Nucleus accumbens (tissue), 56 donors: ENCODE data around the gene GANAB.
"Not testable (repeated sequence)": the region's sequence is repeated elsewhere in the genome, so short reads cannot be mapped to it uniquely, and the experiment has no call there.

Source experiments
- DNase-seq, 56 donors: peaks; one replicate each; lab custom pipeline; 2025; lab: John Stamatoyannopoulos, UW

The GANAB gene

DNA sequence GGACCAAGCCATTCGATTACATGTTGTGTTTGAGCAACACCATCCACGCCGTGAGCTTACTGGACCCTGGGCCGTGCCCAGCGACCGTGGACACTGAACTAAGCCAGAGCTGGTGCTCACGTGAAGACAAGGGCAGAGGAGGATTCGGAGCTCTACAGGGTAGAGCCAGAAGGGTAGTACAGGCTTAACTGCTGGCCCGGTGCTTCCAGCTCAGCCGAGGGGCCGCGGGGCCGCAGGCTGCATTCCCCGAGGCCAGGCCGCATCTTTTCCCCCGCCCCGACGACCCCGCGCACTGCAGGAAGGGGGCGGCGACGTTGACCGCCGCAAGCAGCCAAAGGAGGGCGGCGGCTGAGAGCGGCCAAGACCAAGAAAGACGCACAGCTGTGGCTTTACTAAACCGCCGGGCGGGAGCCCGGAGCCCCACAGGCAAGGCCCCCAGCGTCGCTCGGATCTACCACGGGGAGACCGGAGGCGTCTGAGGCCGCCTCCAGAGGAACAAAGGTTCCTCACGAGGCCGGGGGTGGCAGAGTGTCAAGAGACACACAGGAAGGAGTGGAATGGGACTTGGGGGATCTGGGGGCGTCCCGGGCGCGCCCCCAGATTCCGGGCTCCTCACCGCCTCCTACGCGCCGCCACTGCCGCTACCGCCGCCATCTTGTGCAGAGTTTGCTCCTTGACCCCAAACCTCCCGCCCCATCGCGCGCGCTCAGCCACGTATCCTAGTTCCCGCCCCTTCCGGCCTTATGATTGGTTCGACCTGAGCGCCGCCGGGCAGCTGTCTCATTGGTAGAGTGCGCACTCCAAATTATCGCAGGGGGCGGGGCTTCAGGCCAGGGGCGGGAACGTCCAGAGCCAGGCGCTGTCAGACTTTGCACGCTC lies at the start of gene GANAB:
GANAB (minus strand) TSS at position 668 of the 879 bp plus-strand sequence; CDS start at position 654, 14 bp downstream.
- peak; percentile 56 to 99 (median 96) for DNase-seq

DNA sequence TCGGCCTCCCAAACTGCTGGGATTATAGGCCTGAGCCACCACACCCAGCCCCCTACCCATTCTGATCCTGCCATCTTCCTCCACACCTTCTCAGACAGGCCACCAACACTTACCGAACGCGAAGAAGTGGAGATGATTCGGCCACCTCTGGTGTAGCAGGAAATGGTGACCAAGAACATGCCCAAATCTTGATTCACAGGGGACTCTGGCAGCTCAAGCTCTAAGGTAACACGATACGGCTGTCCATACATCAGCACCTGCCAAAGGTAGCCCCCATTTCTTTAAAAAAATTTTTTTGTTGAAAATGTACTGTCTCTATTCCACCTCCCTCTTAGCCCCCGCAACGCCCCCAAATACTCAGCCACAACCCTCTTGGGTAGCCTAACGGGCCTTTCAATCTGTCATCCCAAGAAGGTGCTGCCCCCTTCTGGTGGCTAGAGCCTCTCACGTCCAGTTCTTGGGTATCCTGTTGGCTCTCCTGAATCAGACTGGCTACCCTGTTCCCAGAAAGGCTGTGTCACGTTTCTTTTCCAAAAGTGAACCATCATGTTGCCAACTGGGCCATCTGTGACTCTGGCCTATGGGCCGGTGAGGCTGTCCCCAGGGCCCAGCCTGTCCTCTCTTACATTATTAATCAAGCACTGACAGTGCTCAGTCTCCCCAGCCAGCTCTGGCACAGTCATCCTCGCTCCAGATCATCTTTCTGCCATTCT lies 48.2 kb upstream of the GANAB start:
- peak in 47 of 56 donors; percentile 2 to 77 (median 38) for DNase-seq

DNA sequence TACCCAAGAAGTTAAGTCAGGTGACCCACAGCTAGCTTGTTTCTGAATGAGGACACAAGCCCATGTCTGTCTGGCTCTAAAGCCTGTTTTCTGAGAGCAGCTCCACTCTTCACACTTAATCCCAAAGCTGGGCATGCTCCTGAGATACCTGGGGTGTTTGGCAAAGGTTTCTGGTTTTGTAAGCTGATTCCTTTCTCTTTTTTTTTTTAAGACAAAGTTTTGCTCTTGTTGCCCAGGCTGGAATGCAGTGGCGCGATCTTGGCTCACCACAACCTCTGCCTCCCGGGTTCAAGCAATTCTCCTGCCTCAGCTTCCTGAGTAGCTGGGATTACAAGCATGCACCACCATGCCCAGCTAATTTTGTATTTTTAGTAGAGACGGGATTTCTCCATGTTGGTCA lies 47.2 kb upstream of the GANAB start:
- DNase-seq, result not testable (repeated sequence)

DNA sequence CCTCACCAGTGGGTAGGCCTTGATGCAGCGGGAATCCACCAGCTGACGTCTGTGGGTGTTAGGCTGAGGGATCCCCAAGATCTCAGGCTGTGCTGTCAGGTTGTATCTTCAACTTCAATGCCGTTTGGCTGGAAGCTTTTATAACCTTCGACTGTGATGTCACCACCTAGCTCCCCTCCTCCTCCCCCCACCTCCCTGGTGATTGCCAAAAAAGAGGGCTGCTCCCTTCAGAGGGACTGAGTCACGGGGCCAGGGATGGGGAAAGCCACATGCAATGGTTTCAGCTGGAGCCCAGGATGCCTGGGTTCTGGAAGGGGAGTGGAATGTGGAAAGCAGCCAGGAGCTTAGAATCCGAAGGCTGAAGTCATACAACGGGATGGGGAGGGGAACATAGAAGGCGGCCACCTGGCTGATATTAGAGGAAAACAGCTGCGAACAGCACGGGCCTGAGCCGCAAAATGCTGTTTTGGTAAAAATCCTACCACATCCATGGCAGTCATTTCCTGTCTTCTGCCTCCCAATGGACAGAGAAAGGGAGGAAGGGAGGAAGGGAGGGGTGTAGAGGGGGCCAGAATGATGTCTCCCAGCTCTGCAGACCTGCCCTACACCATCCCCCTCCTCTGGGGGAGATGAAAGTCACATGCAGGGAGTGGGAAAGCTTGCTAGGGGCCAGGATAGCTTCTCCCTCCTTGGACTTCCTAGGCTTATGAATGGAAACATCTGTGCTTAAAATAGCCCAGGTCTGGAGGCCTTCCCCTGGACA lies 43.2 kb upstream of the GANAB start, which contains the start of gene LRRN4CL:
LRRN4CL (minus strand) TSS at position 110 of the 763 bp plus-strand sequence. CDS start 1,022 bp downstream, outside the sequence.
- DNase-seq, result peak in 32 of 56 donors; percentile 7 to 75 (median 38)

DNA sequence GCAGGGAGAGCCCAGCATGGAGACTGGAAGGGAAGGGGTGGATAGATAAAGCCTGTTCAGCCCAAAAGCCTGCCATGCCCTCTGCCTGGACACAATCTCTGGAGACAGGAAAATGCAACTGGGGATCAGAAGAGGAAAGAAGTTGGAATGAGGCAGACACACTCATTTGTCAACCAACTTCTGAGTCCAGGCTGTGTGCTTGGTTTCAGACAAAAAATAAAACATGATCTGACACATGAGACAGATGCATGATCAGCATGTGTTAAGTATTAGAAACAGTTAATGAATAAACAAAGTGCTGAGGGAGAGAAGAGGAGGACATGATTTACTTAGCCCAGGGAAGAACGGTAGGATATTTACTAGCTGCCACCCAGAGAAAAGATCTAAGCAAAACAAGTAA lies 42.1 kb upstream of the GANAB start:
- no peak for DNase-seq

DNA sequence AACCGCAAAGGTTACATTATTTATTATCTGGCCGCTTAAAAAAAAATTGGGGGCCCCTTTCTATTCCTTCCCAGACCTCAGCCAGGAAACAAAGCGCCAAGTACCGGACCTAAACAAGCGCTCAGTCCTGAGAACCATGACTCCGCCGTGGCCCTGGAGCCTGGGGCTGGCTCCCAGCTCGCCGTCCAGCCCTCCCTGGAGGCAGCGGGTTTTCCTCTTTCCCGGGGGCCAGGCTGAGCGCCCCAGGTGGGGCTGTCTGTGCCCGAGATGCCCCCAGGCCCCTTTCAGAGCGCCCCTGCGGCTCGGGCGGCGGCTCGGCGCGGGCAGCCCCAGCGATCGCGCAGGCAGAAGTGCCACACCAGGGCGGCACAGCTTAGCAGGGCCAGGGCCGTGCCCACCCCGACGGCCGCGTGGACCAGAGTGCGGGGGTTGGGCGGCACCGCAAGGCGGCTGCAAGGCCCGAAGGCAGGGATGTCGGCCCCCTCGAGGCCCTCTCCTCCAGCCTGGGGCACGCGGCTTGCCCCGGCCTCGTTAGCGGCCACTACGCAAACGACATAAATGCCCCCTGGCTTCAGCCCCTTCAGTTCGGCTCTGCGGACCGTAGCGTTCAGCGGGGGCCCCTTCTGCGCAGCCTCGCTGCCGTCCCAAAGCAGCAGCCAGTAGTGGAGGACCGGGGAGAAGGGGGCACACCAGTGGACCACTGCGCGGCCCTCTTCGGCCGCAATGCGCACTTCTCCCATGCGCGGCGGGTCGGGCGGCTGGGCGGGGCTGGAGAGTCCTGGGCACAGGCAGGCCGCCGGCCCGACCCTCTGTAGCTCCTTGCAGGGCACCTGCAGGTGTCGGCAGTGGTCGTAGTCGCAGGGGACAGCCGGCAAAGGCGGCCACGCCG lies 41.3 kb upstream of the GANAB start:
- DNase-seq, result no peak

DNA sequence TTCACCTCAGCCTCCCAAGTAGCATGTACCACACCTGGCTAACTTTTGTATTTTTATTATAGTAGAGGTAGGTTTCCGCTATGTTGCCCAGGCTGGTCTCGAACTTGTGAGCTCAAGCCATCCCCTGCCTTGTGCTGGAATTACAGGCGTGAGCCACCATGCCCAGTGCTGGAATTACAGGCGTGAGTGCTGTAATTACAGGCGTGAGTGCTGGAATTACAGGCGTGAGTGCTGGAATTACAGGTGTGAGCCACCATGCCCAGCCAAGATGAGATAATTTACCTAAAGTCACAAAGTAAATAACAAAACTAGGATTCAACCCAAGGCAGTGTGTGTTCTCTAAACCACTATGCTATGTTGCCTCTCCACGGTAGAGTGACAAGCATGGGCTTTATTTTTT lies 36.1 kb upstream of the GANAB start:
- DNase-seq, result no peak

DNA sequence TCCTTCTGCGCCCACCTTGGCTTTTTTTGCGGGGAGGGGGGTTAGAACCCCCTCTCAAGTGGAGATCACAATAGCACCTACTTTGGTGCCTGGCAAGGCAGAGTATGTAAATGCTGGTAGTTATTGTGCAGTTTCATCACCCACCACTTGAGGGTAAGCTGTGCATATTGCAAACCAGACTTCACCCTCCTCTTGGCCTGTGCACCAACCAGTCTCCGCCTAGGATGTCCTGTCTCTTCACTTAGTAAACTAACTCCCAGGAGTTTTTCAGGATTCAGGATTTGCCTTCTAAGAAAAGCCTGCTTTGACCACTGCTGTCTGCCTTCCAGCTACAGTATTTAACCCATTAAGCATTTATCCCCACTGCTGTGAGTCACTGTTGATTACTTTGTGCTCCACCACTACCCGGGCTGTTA lies 34.4 kb upstream of the GANAB start:
- no peak for DNase-seq

DNA sequence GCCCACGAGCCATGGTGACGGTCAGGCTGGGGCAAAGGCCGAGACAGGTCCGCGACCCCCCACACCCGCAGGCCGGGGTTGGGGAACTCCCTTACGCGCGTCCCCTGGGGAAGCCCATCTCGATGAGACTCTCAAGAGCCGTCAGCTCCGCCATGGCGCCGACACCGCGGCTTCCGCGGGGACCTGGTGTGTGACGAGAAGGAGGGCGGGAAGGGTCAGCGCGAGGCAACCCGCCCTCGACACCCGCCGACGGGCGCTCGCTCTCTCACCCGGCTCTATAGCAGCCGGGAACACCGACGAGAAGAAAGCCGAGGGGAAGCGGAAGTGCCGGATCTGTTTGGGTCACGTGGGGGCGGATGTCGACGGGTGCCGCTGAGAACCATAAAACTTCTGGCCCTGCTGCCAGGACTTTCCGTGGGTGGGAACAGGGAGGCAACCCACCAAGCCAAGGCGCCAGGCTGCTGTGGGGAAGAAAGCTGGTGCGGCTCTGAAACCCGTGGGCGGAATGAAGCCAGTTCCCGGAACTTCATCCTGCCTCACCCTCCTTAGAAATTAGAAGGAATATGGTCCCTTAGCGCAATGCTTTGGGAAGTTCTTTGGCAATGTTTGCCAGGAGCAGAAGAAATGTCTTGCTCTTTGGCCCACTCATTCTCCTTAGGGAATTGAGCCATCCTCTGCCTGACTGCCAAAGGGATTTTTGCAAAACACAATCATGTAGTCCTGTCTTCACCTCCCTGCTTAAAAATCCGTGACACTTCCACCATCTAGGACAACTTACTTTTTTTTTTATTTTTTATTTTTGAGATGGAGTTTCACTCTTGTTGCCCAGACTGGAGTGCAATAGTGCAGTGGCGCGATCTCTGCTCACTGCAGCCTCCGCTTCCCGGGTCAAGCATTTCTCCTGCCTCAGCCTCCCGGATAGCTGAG lies 32.6 kb upstream of the GANAB start, which contains the start of gene UBXN1:
UBXN1 (minus strand) TSS at position 304 of the 927 bp plus-strand sequence; CDS start at position 154, 150 bp downstream.
- DNase-seq, result peak in 54 of 56 donors; percentile 45 to 93 (median 84)

DNA sequence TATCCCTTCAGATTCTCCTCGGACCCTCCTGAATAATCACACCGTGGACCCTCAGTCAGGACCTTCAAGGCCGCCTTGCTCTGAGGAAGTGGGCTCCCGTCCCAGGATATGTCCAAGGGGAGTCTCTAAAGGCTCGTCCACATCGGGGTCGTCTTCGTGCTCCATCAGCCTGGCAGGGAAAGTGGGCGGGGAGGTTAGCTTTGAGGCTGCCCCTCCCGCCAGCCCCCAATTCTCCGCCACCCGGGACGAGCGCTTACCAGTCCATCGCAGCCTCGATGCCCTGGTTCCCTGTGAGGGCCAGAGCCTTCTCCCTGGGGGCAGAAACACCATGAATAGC lies 32.0 kb upstream of the GANAB start:
- DNase-seq, result no peak

DNA sequence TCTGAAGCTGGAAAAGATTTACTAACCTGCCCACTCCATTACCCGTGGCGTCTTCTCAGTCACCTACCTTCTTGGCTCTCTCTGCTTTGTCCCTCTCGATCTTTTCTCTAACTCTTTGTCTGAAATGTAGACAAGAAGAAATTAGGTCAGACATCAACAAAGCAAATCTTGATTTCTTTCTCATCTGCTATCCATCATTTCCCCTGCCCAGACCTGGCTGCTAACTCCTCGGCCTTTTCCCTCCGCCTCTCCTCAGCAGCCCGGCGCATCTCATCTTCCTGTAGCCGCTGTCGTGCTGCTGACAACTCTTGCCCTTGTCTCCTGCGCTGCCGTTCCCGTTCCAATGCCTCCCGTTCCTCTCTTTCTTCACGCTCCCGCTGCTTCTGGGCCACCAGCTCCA lies 31.3 kb upstream of the GANAB start:
- DNase-seq, result no peak

DNA sequence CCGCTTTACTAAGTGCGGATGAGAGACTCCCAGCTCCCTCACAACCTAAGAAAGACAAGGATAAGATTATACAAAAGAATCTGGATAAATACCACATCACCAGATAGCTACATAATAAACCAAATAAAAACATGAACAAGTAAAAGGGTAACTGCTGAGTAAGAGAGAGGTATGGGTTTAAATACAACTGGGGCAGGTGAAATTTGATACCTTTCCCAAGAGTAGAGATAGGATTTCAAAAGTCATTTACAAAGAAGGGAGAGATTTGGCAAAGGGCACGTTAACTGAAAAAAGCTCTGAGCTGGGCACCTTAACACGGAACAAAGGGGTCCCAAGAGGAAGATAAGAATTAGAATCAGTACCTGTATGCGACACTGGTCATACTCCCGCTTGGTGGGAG lies 30.7 kb upstream of the GANAB start:
- DNase-seq, result no peak

DNA sequence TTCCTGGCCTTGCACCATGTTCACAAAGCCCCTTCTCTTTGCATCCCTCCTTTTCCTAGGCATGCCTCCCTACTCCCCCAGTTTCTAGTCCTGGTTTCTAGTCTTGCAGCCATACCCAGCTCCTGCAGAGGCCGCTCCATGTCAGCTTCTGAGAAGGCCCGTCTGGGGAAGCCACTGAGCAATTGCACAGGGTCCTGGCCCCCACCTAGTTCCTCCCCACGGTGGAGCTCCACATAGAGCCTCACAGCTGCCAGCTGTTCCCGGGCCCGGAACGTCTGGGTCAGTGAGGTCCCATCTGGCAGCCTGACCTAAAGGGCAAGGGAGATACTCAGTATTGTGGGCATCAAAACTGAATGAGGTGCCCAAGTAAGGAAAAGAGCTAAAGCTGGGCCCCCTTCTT lies 30.3 kb upstream of the GANAB start:
- no peak for DNase-seq

DNA sequence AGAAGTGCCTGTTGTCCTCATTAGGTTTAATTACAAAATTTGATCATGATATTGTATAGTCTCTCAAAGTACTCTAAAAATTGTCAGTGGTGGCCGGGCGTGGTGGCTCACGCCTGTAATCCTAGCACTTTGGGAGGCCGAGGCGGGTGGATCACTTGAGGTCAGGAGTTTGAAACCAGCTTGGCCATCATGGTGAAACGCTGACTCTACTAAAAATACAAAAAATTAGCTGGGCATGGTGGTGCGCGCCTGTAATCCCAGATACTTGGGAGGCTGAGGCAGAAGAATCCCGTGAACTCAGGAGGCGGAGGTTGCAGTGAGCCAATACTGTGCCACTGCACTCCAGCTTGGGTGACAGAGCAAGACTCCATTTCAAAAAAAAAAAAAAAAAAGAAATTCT lies 29.0 kb upstream of the GANAB start:
- DNase-seq, result not testable (repeated sequence)

DNA sequence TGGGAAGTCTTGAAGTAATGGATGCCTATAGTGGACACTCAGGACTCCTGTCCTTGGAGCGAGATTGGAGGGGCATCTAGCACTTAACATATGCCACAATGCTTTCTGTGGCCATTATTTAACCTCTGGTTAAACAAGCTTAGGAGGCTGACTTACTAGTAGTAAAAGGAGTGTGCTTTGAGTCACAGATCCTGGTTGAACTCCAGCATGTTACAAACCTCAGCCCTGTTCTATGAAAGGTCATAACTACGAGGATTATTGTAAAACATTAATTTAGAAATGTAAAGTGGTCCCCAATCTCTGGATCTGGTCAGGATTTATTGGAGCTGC lies 26.7 kb upstream of the GANAB start:
- DNase-seq, result no peak

DNA sequence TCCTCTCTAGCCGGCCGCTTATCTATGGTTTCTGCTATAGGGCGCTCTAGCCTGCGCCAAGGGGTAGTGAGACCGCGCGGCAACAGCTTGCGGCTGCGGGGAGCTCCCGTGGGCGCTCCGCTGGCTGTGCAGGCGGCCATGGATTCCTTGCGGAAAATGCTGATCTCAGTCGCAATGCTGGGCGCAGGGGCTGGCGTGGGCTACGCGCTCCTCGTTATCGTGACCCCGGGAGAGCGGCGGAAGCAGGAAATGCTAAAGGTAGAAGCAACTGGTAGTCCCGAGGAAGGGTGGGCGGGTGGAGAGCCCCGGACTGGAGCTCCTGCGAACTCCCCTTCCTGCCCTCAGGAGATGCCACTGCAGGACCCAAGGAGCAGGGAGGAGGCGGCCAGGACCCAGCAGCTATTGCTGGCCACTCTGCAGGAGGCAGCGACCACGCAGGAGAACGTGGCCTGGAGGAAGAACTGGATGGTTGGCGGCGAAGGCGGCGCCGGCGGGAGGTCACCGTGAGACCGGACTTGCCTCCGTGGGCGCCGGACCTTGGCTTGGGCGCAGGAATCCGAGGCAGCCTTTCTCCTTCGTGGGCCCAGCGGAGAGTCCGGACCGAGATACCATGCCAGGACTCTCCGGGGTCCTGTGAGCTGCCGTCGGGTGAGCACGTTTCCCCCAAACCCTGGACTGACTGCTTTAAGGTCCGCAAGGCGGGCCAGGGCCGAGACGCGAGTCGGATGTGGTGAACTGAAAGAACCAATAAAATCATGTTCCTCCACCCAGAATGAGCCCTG lies 25.4 kb upstream of the GANAB start, which contains the start of the genes LBHD1 and UQCC3:
LBHD1 (minus strand) TSS at position 660 of the 782 bp plus-strand sequence. CDS start 2,236 bp downstream, outside the sequence.
UQCC3 (plus strand) TSS at position 66 of the 782 bp plus-strand sequence; CDS start at position 139, 73 bp downstream.
- DNase-seq, result peak in 55 of 56 donors; percentile 34 to 89 (median 75)

DNA sequence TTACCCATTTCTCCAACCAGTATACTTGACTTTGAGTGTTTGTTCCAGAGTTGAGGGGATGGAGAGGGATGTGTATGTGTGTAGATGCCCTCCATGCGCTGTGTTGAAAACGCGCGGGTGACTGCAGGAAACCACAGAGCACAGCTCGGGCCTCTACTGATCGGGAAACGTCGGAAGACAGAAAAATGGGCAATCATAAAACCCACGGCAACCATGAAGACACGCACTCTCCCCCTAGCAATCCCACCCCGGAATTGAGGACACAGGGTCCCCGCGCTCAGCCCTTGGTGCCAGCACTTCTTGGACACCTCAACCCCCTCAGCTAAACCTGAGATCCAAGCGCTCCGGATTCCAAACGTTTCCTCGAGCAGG lies 24.8 kb upstream of the GANAB start:
- DNase-seq, result peak in 1 of 56 donors; percentile 61
